HK-2 (cell line): ENCODE data around the gene FERMT2.

ENCODE experiments used
- DNase-seq: peaks from one replicate; pipeline ENCODE4 v3.0.0-alpha.2; 2018; ENCODE audit not compliant: unreplicated experiment

Gene FERMT2

DNA sequence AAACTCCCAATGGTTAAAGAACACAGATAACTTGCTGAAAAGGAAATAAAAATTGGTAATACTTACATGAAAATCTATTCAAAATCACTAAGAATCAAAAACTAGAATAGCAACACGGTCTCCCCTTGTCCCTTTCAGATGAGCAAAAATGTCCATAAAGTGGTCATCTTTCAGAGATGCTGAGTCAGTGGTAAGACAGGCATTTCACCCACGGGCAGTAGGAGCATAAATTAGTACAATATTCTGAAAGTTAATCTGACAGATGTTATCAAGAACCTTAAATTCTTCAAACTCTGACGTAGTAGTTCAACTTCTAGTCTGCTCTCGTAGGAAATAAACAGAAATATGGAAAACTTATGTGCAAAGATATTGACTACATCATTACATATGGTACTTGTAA lies 126.4 kb downstream of the FERMT2 start:
- no peak for DNase-seq

GRCh38 chr14:52821805-52822250 lies 129.0 kb downstream of the FERMT2 start:
- DNase-seq: no peak

DNA sequence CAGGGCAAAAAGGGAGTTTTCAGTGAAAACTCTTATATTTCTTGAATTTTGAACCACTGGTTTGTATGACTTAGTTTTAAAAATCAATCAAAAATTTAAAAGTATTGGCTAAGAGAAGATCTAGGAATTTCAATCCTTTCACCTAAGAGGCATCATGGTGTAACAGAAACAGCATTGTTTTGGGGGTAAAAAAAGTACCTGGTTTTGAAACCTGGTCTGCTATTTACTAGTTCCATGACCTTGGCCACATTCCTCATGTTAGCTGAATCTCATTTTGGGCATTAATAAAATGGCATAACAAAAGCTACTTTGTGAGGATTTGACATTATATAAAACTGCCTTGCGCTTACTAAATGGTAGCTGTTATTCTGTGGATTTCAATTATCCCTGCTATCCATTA lies 142.7 kb downstream of the FERMT2 start:
- DNase-seq: no peak
